Naive thymus-derived CD4-positive, alpha-beta T cell (primary cell): Measurements from ENCODE around the gene ZNF490. TPM values are rescaled to one million over a fixed set of nuclear protein-coding genes. Genes with fewer than 3 reads are reported as not detected.

ENCODE experiments used
- ATAC-seq: fragments of 150-1000 bp; cut with Tn5 transposase; 2 replicates; pipeline ENCODE4 v1.10.0; 2021; ENCODE audit warnings: mild to moderate bottlenecking, moderate library complexity
- CTCF ChIA-PET: fragments of 350-600 bp; sonication (Branson Sonifier 250); formaldehyde crosslinking; loops from one replicate; lab custom pipeline; 2021; ENCODE audit warnings: antibody characterized with exemption; lab: Charles Lee
- POLR2A ChIA-PET: fragments of 350-600 bp; sonication (Branson Sonifier 250); formaldehyde crosslinking; loops from one replicate; lab custom pipeline; 2021; ENCODE audit warnings: antibody characterized with exemption, inconsistent platforms; lab: Charles Lee
- DNase-seq, 9 donors: peaks; one replicate each; pipeline versions ENCODE4 v3.0.0 to v3.0.0-alpha.2; 2020 to 2022; ENCODE audit warnings: mixed read lengths in 1 of 9
- H3K27ac ChIP-seq: one replicate; pipeline ENCODE4 v1.7.0; 2013; ENCODE audit warnings: mild to moderate bottlenecking, low read depth, low read length, moderate library complexity
- H3K27me3 ChIP-seq, 2 donors: one replicate each; pipeline ENCODE4 v1.7.0; 2013; ENCODE audit warnings: low read length in 2 of 2, mild to moderate bottlenecking in 2 of 2, moderate library complexity in 2 of 2; ENCODE audit not compliant: control insufficient read depth in 2 of 2, insufficient read depth in 2 of 2
- H3K36me3 ChIP-seq, 3 experiments: 1 replicate in 2 of 3; 2 replicates in 1 of 3; pipeline ENCODE4 v1.7.0; 2013; ENCODE audit warnings: low read length in 3 of 3, mild to moderate bottlenecking in 3 of 3, moderate library complexity in 1 of 3; ENCODE audit not compliant: insufficient read depth in 3 of 3, control insufficient read depth in 2 of 3
- H3K4me1 ChIP-seq, 2 donors: one replicate each; pipeline ENCODE4 v1.7.0; 2013; ENCODE audit warnings: low read length in 2 of 2, mild to moderate bottlenecking in 2 of 2, moderate library complexity in 1 of 2; ENCODE audit not compliant: control insufficient read depth in 2 of 2, insufficient read depth in 2 of 2
- H3K4me3 ChIP-seq: 2 replicates; pipeline ENCODE4 v1.7.0; 2013; ENCODE audit warnings: mild to moderate bottlenecking, low read length
- H3K9me3 ChIP-seq, 3 experiments: 1 replicate in 2 of 3; 2 replicates in 1 of 3; pipeline ENCODE4 v1.7.0; 2013; ENCODE audit warnings: low read length in 3 of 3; ENCODE audit not compliant: control insufficient read depth in 2 of 3
- H3K27ac Mint-ChIP-seq, 9 donors: one replicate each; pipeline ENCODE4 v1.8.0; 2020 to 2022; ENCODE audit warnings: mixed read lengths in 9 of 9, mild to moderate bottlenecking in 8 of 9, moderate library complexity in 5 of 9, inconsistent platforms in 2 of 9
- H3K27me3 Mint-ChIP-seq, 5 donors: one replicate each; pipeline ENCODE4 v1.8.0; 2021 to 2022; ENCODE audit warnings: mixed read lengths in 5 of 5, mild to moderate bottlenecking in 1 of 5
- H3K36me3 Mint-ChIP-seq, 5 donors: one replicate each; pipeline ENCODE4 v1.8.0; 2020 to 2022; ENCODE audit warnings: mixed read lengths in 5 of 5, mild to moderate bottlenecking in 3 of 5, inconsistent platforms in 1 of 5
- H3K4me1 Mint-ChIP-seq, 7 donors: one replicate each; pipeline ENCODE4 v1.8.0; 2020 to 2022; ENCODE audit warnings: mixed read lengths in 7 of 7, mild to moderate bottlenecking in 3 of 7, inconsistent platforms in 1 of 7
- H3K4me3 Mint-ChIP-seq, 10 donors: one replicate each; pipeline ENCODE4 v1.8.0; 2020 to 2022; ENCODE audit warnings: mild to moderate bottlenecking in 10 of 10, mixed read lengths in 10 of 10, moderate library complexity in 6 of 10, inconsistent platforms in 2 of 10
- H3K9me3 Mint-ChIP-seq, 11 donors: one replicate each; pipeline ENCODE4 v1.8.0; 2020 to 2022; ENCODE audit warnings: mixed read lengths in 11 of 11, mild to moderate bottlenecking in 4 of 11, inconsistent platforms in 1 of 11, moderate library complexity in 1 of 11
- intact Hi-C, 2 donors: fragments of 100-400 bp; cut with micrococcal nuclease; formaldehyde crosslinking; loops; one replicate each; pipeline ENCODE4 v1.15.1; 2023
- polyA plus RNA-seq, 2 donors: library from polyadenylated mRNA; unstranded; fragments of 300-500 nt; fragmentation: Illumina TruSeq; gene quantifications; one replicate each; pipeline ENCODE4 v1.2.3, GENCODE V29; 2021
- total RNA-seq, 6 experiments: library from RNA in 5 of 6; stranded (reverse) in 5 of 6; gene quantifications; 1 replicate in 5 of 6; 2 replicates in 1 of 6; pipeline ENCODE4 v1.2.3 and lab custom pipeline; 2021 to 2026

ZNF490 gene
- total and polyA plus RNA-seq, 7 experiments from 2014 or later: 4.6 to 14.9 (median 10.9) TPM

GRCh38 chr19:12596485-12596884 lies 14.1 kb downstream of the ZNF490 start:
- H3K4me1 Mint-ChIP-seq: peaks cover 0 to 4% (median 0%) of the 10 kb centered on the region in 7 donors
- H3K4me3 Mint-ChIP-seq: no peak overlapping the region

GRCh38 chr19:12581100-12581499 lies 29.5 kb downstream of the ZNF490 start:
- H3K4me1 ChIP-seq: no peaks in the 10 kb centered on the region
- no peak overlapping the region for H3K27ac ChIP-seq
- H3K36me3 Mint-ChIP-seq: peaks cover 15 to 76% (median 49%) of the 10 kb centered on the region in 5 donors
- peaks cover 3 to 48% (median 21%) of the 10 kb centered on the region in 11 donors for H3K9me3 Mint-ChIP-seq
- no peak overlapping the region for H3K27ac Mint-ChIP-seq
- peaks cover 11 to 33% (median 12%) of the 10 kb centered on the region in 3 experiments for H3K36me3 ChIP-seq
- intact Hi-C loops: no loop called here
- DNase-seq: no peak
- no peak overlapping the region for H3K4me3 Mint-ChIP-seq
- CTCF ChIA-PET: no interaction called here
- POLR2A ChIA-PET: no interaction called here
- no peak overlapping the region for H3K4me3 ChIP-seq
- no peaks in the 10 kb centered on the region for H3K27me3 ChIP-seq
- H3K9me3 ChIP-seq: peaks cover 6 to 16% (median 7%) of the 10 kb centered on the region in 3 experiments
- ATAC-seq: no peak
- no peaks in the 10 kb centered on the region for H3K27me3 Mint-ChIP-seq
- H3K4me1 Mint-ChIP-seq: peaks cover 0 to 4% (median 0%) of the 10 kb centered on the region in 7 donors

More at GRCh38 chr19:12596485-12596884, 14.1 kb downstream of the ZNF490 start:
- no peaks in the 10 kb centered on the region for H3K27me3 Mint-ChIP-seq
- Histone ChIP-seq H3K27ac (no peak overlapping the region), H3K9me3 (no peaks in the 10 kb centered on the region), H3K36me3 (peaks cover 0 to 10% (median 0%) of the 10 kb centered on the region in 3 experiments), H3K4me1 (no peaks in the 10 kb centered on the region), H3K4me3 (no peak overlapping the region), H3K27me3 (no peaks in the 10 kb centered on the region)
- DNase-seq: no peak
- H3K27ac Mint-ChIP-seq: no peak overlapping the region
- peaks cover 0 to 34% (median 12%) of the 10 kb centered on the region in 5 donors for H3K36me3 Mint-ChIP-seq
- ChIA-PET POLR2A (no interaction called here), CTCF (no interaction called here)
- no peaks in the 10 kb centered on the region for H3K9me3 Mint-ChIP-seq
- intact Hi-C loops: no loop called here
- no peak for ATAC-seq

- H3K4me1 Mint-ChIP-seq: peaks cover 0 to 6% (median 0%) of the 10 kb centered on the region in 7 donors
- Histone ChIP-seq H3K4me1 (no peaks in the 10 kb centered on the region), H3K36me3 (peaks cover 11 to 33% (median 12%) of the 10 kb centered on the region in 3 experiments), H3K27me3 (no peaks in the 10 kb centered on the region), H3K9me3 (peaks cover 6 to 16% (median 7%) of the 10 kb centered on the region in 3 experiments), H3K27ac (no peak overlapping the region), H3K4me3 (no peak overlapping the region)
- DNase-seq: no peak
- intact Hi-C loops: no loop called here
- no peak overlapping the region for H3K27ac Mint-ChIP-seq
- no peak for ATAC-seq
- CTCF ChIA-PET: no interaction called here
- peaks cover 3 to 48% (median 21%) of the 10 kb centered on the region in 11 donors for H3K9me3 Mint-ChIP-seq
- POLR2A ChIA-PET: no interaction called here
- no peak overlapping the region for H3K4me3 Mint-ChIP-seq
- no peaks in the 10 kb centered on the region for H3K27me3 Mint-ChIP-seq
- H3K36me3 Mint-ChIP-seq: peaks cover 15 to 77% (median 49%) of the 10 kb centered on the region in 5 donors
Observed at GRCh38 chr19:12580180-12580694, 30.4 kb downstream of the ZNF490 start.

- ChIA-PET CTCF (no interaction called here), POLR2A (no interaction called here)
- Histone ChIP-seq H3K4me3 (no peak overlapping the region), H3K9me3 (peaks cover 6 to 16% (median 7%) of the 10 kb centered on the region in 3 experiments), H3K27ac (no peak overlapping the region), H3K27me3 (no peaks in the 10 kb centered on the region), H3K36me3 (peaks cover 11 to 33% (median 12%) of the 10 kb centered on the region in 3 experiments), H3K4me1 (peaks cover 0 to 10% of the 10 kb centered on the region in 2 donors)
- no peak overlapping the region for H3K4me3 Mint-ChIP-seq
- DNase-seq: no peak
- peaks cover 15 to 68% (median 48%) of the 10 kb centered on the region in 5 donors for H3K36me3 Mint-ChIP-seq
- no peak for ATAC-seq
- no peaks in the 10 kb centered on the region for H3K27me3 Mint-ChIP-seq
- no peak overlapping the region for H3K27ac Mint-ChIP-seq
- peaks cover 3 to 18% (median 11%) of the 10 kb centered on the region in 7 donors for H3K4me1 Mint-ChIP-seq
- intact Hi-C loops: no loop called here
- H3K9me3 Mint-ChIP-seq: peaks cover 3 to 46% (median 21%) of the 10 kb centered on the region in 11 donors
Observed at GRCh38 chr19:12578641-12579040, 32.0 kb downstream of the ZNF490 start.

GRCh38 chr19:12574036-12574435 lies 36.6 kb downstream of the ZNF490 start:
- H3K4me1 ChIP-seq: peaks cover 0 to 10% of the 10 kb centered on the region in 2 donors
- intact Hi-C loops: no loop called here
- DNase-seq: peak in 4 of 9 donors; percentile 15 to 25 (median 20)
- H3K27ac ChIP-seq: peak overlapping the region; percentile 4
- CTCF ChIA-PET: interaction anchor here (1.1 kb wide), 1 partner anchor 142 kb away, joined by 3 read pairs; no protein-coding TSS in a partner anchor
- POLR2A ChIA-PET: interaction anchor here (0.6 to 1.3 kb wide), 4 partner anchors 30 to 145 kb away, joined by 3 to 5 read pairs (median 3); partner anchors contain the start of genes ZNF490 and ZNF791
- H3K4me3 Mint-ChIP-seq: peak overlapping the region in 8 of 10 donors; percentile 23 to 69 (median 50)
- H3K27me3 ChIP-seq: no peaks in the 10 kb centered on the region
- no peaks in the 10 kb centered on the region for H3K9me3 ChIP-seq
- H3K4me3 ChIP-seq: no peak overlapping the region
- H3K4me1 Mint-ChIP-seq: peaks cover 6 to 22% (median 11%) of the 10 kb centered on the region in 7 donors
- no peak for ATAC-seq
- H3K27me3 Mint-ChIP-seq: no peaks in the 10 kb centered on the region
- H3K9me3 Mint-ChIP-seq: peaks cover 0 to 18% (median 1%) of the 10 kb centered on the region in 11 donors
- peaks cover 0 to 7% (median 0%) of the 10 kb centered on the region in 3 experiments for H3K36me3 ChIP-seq
- peaks cover 0 to 28% (median 13%) of the 10 kb centered on the region in 5 donors for H3K36me3 Mint-ChIP-seq
- peak overlapping the region in 7 of 9 donors; percentile 21 to 74 (median 44) for H3K27ac Mint-ChIP-seq

GRCh38 chr19:12567951-12568350 lies 42.7 kb downstream of the ZNF490 start:
- intact Hi-C loops: no loop called here
- Histone ChIP-seq H3K36me3 (no peaks in the 10 kb centered on the region), H3K27ac (no peak overlapping the region), H3K9me3 (no peaks in the 10 kb centered on the region), H3K27me3 (no peaks in the 10 kb centered on the region), H3K4me3 (no peak overlapping the region), H3K4me1 (no peaks in the 10 kb centered on the region)
- H3K4me1 Mint-ChIP-seq: peaks cover 0 to 10% (median 6%) of the 10 kb centered on the region in 7 donors
- DNase-seq (no peak), ATAC-seq (no peak)
- ChIA-PET CTCF (interaction anchor here (1.2 kb wide), 1 partner anchor 104 kb away, joined by 3 read pairs; no protein-coding TSS in a partner anchor), POLR2A (interaction anchor here (0.7 to 1.5 kb wide), 3 partner anchors 98 to 164 kb away, joined by 3 to 5 read pairs (median 4); partner anchors contain the start of genes FBXW9 and MAN2B1)
- H3K27me3 Mint-ChIP-seq: no peaks in the 10 kb centered on the region
- H3K4me3 Mint-ChIP-seq: no peak overlapping the region
- H3K27ac Mint-ChIP-seq: no peak overlapping the region
- no peaks in the 10 kb centered on the region for H3K9me3 Mint-ChIP-seq
- H3K36me3 Mint-ChIP-seq: no peaks in the 10 kb centered on the region
